Naive thymus-derived CD4-positive, alpha-beta T cell (primary cell): ENCODE results near the gene DCBLD2. TPM values are rescaled to one million over a fixed set of nuclear protein-coding genes. Genes with fewer than 3 reads are reported as not detected.
"Not testable (repeated sequence)": the region's sequence is repeated elsewhere in the genome, so short reads cannot be mapped to it uniquely, and the experiment has no call there.

Experiments used
- ATAC-seq: fragments of 150-1000 bp; cut with Tn5 transposase; 2 replicates; pipeline ENCODE4 v1.10.0; 2021; ENCODE audit warnings: mild to moderate bottlenecking, moderate library complexity
- CTCF ChIA-PET: fragments of 350-600 bp; sonication (Branson Sonifier 250); formaldehyde crosslinking; loops from one replicate; lab custom pipeline; 2021; ENCODE audit warnings: antibody characterized with exemption; lab: Charles Lee
- POLR2A ChIA-PET: fragments of 350-600 bp; sonication (Branson Sonifier 250); formaldehyde crosslinking; loops from one replicate; lab custom pipeline; 2021; ENCODE audit warnings: antibody characterized with exemption, inconsistent platforms; lab: Charles Lee
- DNase-seq, 9 donors: peaks; one replicate each; pipeline versions ENCODE4 v3.0.0 to v3.0.0-alpha.2; 2020 to 2022; ENCODE audit warnings: mixed read lengths in 1 of 9
- H3K27ac ChIP-seq: one replicate; pipeline ENCODE4 v1.7.0; 2013; ENCODE audit warnings: mild to moderate bottlenecking, low read depth, low read length, moderate library complexity
- H3K27me3 ChIP-seq, 2 donors: one replicate each; pipeline ENCODE4 v1.7.0; 2013; ENCODE audit warnings: low read length in 2 of 2, mild to moderate bottlenecking in 2 of 2, moderate library complexity in 2 of 2; ENCODE audit not compliant: control insufficient read depth in 2 of 2, insufficient read depth in 2 of 2
- H3K36me3 ChIP-seq, 3 experiments: 1 replicate in 2 of 3; 2 replicates in 1 of 3; pipeline ENCODE4 v1.7.0; 2013; ENCODE audit warnings: low read length in 3 of 3, mild to moderate bottlenecking in 3 of 3, moderate library complexity in 1 of 3; ENCODE audit not compliant: insufficient read depth in 3 of 3, control insufficient read depth in 2 of 3
- H3K4me1 ChIP-seq, 2 donors: one replicate each; pipeline ENCODE4 v1.7.0; 2013; ENCODE audit warnings: low read length in 2 of 2, mild to moderate bottlenecking in 2 of 2, moderate library complexity in 1 of 2; ENCODE audit not compliant: control insufficient read depth in 2 of 2, insufficient read depth in 2 of 2
- H3K4me3 ChIP-seq: 2 replicates; pipeline ENCODE4 v1.7.0; 2013; ENCODE audit warnings: mild to moderate bottlenecking, low read length
- H3K9me3 ChIP-seq, 3 experiments: 1 replicate in 2 of 3; 2 replicates in 1 of 3; pipeline ENCODE4 v1.7.0; 2013; ENCODE audit warnings: low read length in 3 of 3; ENCODE audit not compliant: control insufficient read depth in 2 of 3
- H3K27ac Mint-ChIP-seq, 9 donors: one replicate each; pipeline ENCODE4 v1.8.0; 2020 to 2022; ENCODE audit warnings: mixed read lengths in 9 of 9, mild to moderate bottlenecking in 8 of 9, moderate library complexity in 5 of 9, inconsistent platforms in 2 of 9
- H3K27me3 Mint-ChIP-seq, 5 donors: one replicate each; pipeline ENCODE4 v1.8.0; 2021 to 2022; ENCODE audit warnings: mixed read lengths in 5 of 5, mild to moderate bottlenecking in 1 of 5
- H3K36me3 Mint-ChIP-seq, 5 donors: one replicate each; pipeline ENCODE4 v1.8.0; 2020 to 2022; ENCODE audit warnings: mixed read lengths in 5 of 5, mild to moderate bottlenecking in 3 of 5, inconsistent platforms in 1 of 5
- H3K4me1 Mint-ChIP-seq, 7 donors: one replicate each; pipeline ENCODE4 v1.8.0; 2020 to 2022; ENCODE audit warnings: mixed read lengths in 7 of 7, mild to moderate bottlenecking in 3 of 7, inconsistent platforms in 1 of 7
- H3K4me3 Mint-ChIP-seq, 10 donors: one replicate each; pipeline ENCODE4 v1.8.0; 2020 to 2022; ENCODE audit warnings: mild to moderate bottlenecking in 10 of 10, mixed read lengths in 10 of 10, moderate library complexity in 6 of 10, inconsistent platforms in 2 of 10
- H3K9me3 Mint-ChIP-seq, 11 donors: one replicate each; pipeline ENCODE4 v1.8.0; 2020 to 2022; ENCODE audit warnings: mixed read lengths in 11 of 11, mild to moderate bottlenecking in 4 of 11, inconsistent platforms in 1 of 11, moderate library complexity in 1 of 11
- intact Hi-C, 2 donors: fragments of 100-400 bp; cut with micrococcal nuclease; formaldehyde crosslinking; loops; one replicate each; pipeline ENCODE4 v1.15.1; 2023
- polyA plus RNA-seq, 2 donors: library from polyadenylated mRNA; unstranded; fragments of 300-500 nt; fragmentation: Illumina TruSeq; gene quantifications; one replicate each; pipeline ENCODE4 v1.2.3, GENCODE V29; 2021
- total RNA-seq, 6 experiments: library from RNA in 5 of 6; stranded (reverse) in 5 of 6; gene quantifications; 1 replicate in 5 of 6; 2 replicates in 1 of 6; pipeline ENCODE4 v1.2.3 and lab custom pipeline; 2021 to 2026

The DCBLD2 gene
- total and polyA plus RNA-seq, 7 experiments from 2014 or later: 1.9 to 4.7 (median 2.9) TPM

GRCh38 chr3:98875535-98875934, 26.0 kb downstream of the DCBLD2 start:
- no peak for ATAC-seq
- Histone ChIP-seq H3K36me3 (no peaks in the 10 kb centered on the region), H3K27me3 (no peaks in the 10 kb centered on the region), H3K9me3 (no peaks in the 10 kb centered on the region), H3K4me3 (no peak overlapping the region), H3K4me1 (no peaks in the 10 kb centered on the region), H3K27ac (no peak overlapping the region)
- intact Hi-C loops: no loop called here
- Mint-ChIP-seq H3K9me3 (peaks cover 0 to 9% (median 0%) of the 10 kb centered on the region in 11 donors), H3K27ac (no peak overlapping the region), H3K4me1 (peaks cover 0 to 4% (median 0%) of the 10 kb centered on the region in 7 donors), H3K27me3 (no peaks in the 10 kb centered on the region), H3K36me3 (peaks cover 0 to 46% (median 17%) of the 10 kb centered on the region in 5 donors), H3K4me3 (no peak overlapping the region)
- no peak for DNase-seq
- ChIA-PET CTCF (no interaction called here), POLR2A (no interaction called here)

GRCh38 chr3:98874602-98875249, 26.8 kb downstream of the DCBLD2 start:
- no peaks in the 10 kb centered on the region for H3K27me3 ChIP-seq

GRCh38 chr3:98869391-98869790, 32.1 kb downstream of the DCBLD2 start:
- ChIA-PET CTCF (no interaction called here), POLR2A (no interaction called here)
- Mint-ChIP-seq H3K4me3 (no peak overlapping the region), H3K9me3 (peaks cover 0 to 44% (median 7%) of the 10 kb centered on the region in 11 donors), H3K4me1 (no peaks in the 10 kb centered on the region), H3K27ac (no peak overlapping the region), H3K36me3 (peaks cover 0 to 41% (median 34%) of the 10 kb centered on the region in 5 donors), H3K27me3 (no peaks in the 10 kb centered on the region)
- Histone ChIP-seq H3K36me3 (no peaks in the 10 kb centered on the region), H3K4me3 (no peak overlapping the region), H3K27me3 (no peaks in the 10 kb centered on the region), H3K4me1 (no peaks in the 10 kb centered on the region), H3K27ac (no peak overlapping the region), H3K9me3 (no peaks in the 10 kb centered on the region)
- intact Hi-C loops: no loop called here
- no peak for ATAC-seq
- DNase-seq: no peak

More at GRCh38 chr3:98874602-98875249, 26.8 kb downstream of the DCBLD2 start:
- peaks cover 0 to 15% (median 0%) of the 10 kb centered on the region in 11 donors for H3K9me3 Mint-ChIP-seq
- intact Hi-C loops: no loop called here
- no peak overlapping the region for H3K27ac ChIP-seq
- no peaks in the 10 kb centered on the region for H3K4me1 ChIP-seq
- no peak overlapping the region for H3K27ac Mint-ChIP-seq
- H3K4me3 Mint-ChIP-seq: no peak overlapping the region
- POLR2A ChIA-PET: no interaction called here
- no peak overlapping the region for H3K4me3 ChIP-seq
- peaks cover 0 to 3% (median 0%) of the 10 kb centered on the region in 7 donors for H3K4me1 Mint-ChIP-seq
- DNase-seq: no peak
- H3K36me3 Mint-ChIP-seq: peaks cover 0 to 42% (median 20%) of the 10 kb centered on the region in 5 donors
- H3K9me3 ChIP-seq: no peaks in the 10 kb centered on the region
- no peaks in the 10 kb centered on the region for H3K36me3 ChIP-seq
- CTCF ChIA-PET: no interaction called here
- no peak for ATAC-seq
- H3K27me3 Mint-ChIP-seq: no peaks in the 10 kb centered on the region

DNA sequence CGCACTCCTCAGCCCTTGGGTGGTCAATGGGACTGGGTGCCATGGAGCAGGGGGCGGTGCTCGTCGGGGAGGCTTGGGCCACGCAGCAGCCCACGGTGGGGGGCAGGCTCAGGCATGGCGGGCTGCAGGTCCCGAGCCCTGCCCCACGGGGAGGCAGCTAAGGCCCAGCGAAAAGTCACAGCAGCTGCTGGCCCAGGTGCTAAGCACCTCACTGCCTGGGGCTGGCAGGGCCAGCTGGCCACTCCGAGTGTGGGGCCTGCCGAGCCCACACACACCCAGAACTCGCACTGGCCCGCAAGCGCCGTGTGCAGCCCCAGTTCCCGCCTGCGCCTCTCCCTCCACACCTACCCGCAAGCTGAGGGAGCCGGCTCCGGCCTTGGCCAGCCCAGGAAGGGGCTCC, 43.5 kb downstream of the DCBLD2 start:
- H3K27me3 ChIP-seq, H3K4me1 ChIP-seq, intact Hi-C loops, H3K4me1 Mint-ChIP-seq, H3K4me3 Mint-ChIP-seq, H3K27ac Mint-ChIP-seq, H3K9me3 ChIP-seq, H3K27ac ChIP-seq, CTCF ChIA-PET, H3K4me3 ChIP-seq, H3K27me3 Mint-ChIP-seq, POLR2A ChIA-PET, H3K36me3 ChIP-seq, ATAC-seq, DNase-seq: not testable (repeated sequence)
- Mint-ChIP-seq H3K9me3 (peaks cover 6 to 69% (median 26%) of the 10 kb centered on the region in 11 donors), H3K36me3 (peaks cover 0 to 50% (median 30%) of the 10 kb centered on the region in 5 donors)

DNA sequence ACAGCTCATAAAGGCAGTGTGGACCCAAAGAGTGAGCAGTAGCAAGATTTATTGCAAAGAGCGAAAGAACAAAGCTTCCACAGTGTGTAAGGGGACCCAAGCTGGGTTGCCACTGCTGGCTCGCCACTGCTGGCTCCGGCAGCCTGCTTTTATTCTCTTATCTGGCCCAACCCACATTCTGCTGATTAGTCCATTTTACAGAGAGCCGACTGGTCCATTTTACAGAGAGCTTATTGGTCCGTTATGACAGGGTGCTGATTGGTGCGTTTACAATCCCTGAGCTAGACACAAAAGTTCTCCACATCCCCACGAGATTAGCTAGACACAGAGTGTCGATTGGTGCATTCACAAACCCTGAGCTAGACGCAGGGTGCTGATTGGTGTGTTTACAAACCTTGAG, 44.2 kb downstream of the DCBLD2 start:
- not testable (repeated sequence) for DNase-seq, H3K27ac Mint-ChIP-seq, H3K9me3 ChIP-seq

GRCh38 chr3:98856724-98857123, 44.8 kb downstream of the DCBLD2 start:
- Mint-ChIP-seq H3K27me3 (no peaks in the 10 kb centered on the region), H3K4me1 (no peaks in the 10 kb centered on the region), H3K36me3 (peaks cover 0 to 50% (median 28%) of the 10 kb centered on the region in 5 donors), H3K4me3 (no peak overlapping the region), H3K9me3 (peaks cover 5 to 57% (median 23%) of the 10 kb centered on the region in 11 donors), H3K27ac (no peak overlapping the region)
- intact Hi-C loops: no loop called here
- POLR2A ChIA-PET: no interaction called here
- Histone ChIP-seq H3K27ac (no peak overlapping the region), H3K4me3 (no peak overlapping the region), H3K27me3 (no peaks in the 10 kb centered on the region), H3K9me3 (peaks cover 0 to 4% (median 0%) of the 10 kb centered on the region in 3 experiments), H3K36me3 (no peaks in the 10 kb centered on the region), H3K4me1 (no peaks in the 10 kb centered on the region)
- DNase-seq (no peak), ATAC-seq (no peak)
- CTCF ChIA-PET: no interaction called here

More for the DNA sequence above, 44.2 kb downstream of the DCBLD2 start:
- ATAC-seq, H3K4me1 Mint-ChIP-seq, H3K4me1 ChIP-seq, H3K36me3 ChIP-seq, H3K4me3 ChIP-seq, H3K27me3 ChIP-seq, CTCF ChIA-PET, POLR2A ChIA-PET, H3K4me3 Mint-ChIP-seq, H3K27me3 Mint-ChIP-seq, H3K27ac ChIP-seq, intact Hi-C loops: not testable (repeated sequence)
- Mint-ChIP-seq H3K9me3 (peaks cover 6 to 62% (median 26%) of the 10 kb centered on the region in 11 donors), H3K36me3 (peaks cover 0 to 50% (median 30%) of the 10 kb centered on the region in 5 donors)
